GM21447 (cell line): ENCODE results near the gene MFSD12.
"Not testable (repeated sequence)": the region's sequence is repeated elsewhere in the genome, so short reads cannot be mapped to it uniquely, and the experiment has no call there.

Experiments
- ATAC-seq: cut with Tn5 transposase; IDR thresholded peaks from one replicate; pipeline ENCODE4 v1.9.1; 2021; ENCODE audit not compliant: unreplicated experiment

MFSD12 gene

DNA sequence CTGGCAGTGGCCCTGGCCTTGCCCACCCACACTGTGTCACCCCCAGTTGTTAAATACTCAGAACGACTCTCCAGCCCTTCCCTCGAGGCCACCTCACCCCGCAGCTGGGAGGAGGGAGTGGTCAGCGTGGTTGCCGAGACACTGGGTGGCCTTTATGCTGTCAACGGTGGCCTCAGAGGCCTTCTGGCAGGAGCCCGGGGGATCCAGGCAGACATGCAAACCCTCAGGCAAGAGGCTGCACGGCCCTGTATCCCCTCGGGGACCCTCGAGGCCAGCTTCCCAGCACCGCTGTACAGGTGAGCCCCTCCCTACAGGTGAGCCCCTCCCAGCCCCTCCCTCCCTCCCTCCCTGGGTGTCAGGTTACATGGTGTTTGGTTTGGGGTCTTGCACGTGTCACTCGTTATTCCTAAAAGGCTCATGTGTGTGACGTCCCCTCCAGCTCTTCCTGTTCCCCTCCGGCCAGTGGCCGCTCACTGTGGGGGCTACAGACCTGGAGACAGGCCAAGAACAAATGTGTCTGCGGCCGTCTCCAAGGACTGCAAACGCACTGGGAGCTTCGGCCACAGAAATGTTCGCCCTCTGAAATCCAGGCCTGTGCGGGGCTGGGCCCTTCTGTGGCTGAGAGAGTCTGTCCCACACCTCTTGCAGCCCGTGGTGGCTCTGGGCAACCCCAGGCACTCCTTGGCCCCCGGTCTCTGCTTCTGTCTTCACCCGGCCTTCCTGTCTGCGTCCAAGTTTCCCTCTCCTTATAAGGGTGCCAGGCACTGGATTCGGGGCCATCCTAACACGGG, 18.2 kb downstream of the MFSD12 start, which contains the start of gene TEKTIP1:
Gene TEKTIP1 (plus strand): TSS at position 210 of the 791 bp plus-strand sequence. CDS start 4 bp downstream, at position 214.
- no peak for ATAC-seq

DNA sequence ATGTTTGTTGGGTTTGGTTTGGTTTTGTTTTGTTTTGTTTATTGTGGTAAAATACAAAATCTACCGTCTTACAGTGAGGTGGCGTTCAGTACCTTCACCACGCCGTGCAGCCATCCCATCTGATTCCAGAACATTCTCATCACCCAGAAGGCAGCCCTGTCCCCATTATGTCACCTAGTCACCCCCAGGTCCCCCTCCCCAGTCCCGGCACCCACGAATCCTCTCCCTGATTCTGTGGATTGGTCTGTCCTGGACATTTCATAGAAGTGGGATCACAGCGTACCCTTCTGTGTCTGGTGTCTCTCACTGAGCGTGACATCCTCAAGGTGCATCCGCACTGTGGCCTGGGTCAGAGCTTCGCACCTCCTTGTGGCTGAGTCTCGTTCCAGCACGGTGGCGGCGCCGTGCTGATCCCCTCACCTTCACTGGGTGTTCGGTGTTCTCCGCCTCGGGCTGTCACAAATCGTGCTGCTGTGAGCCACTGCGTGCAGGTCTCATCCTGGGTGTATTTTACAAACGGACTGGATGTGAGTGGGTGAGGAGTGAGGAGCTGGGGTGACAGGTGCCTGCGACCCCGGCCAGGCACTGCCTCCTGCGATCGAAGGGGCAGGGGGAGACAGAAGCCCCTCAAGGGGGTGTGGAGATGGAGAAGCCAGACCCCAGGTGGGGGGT, 19.0 kb downstream of the MFSD12 start:
- no peak for ATAC-seq

DNA sequence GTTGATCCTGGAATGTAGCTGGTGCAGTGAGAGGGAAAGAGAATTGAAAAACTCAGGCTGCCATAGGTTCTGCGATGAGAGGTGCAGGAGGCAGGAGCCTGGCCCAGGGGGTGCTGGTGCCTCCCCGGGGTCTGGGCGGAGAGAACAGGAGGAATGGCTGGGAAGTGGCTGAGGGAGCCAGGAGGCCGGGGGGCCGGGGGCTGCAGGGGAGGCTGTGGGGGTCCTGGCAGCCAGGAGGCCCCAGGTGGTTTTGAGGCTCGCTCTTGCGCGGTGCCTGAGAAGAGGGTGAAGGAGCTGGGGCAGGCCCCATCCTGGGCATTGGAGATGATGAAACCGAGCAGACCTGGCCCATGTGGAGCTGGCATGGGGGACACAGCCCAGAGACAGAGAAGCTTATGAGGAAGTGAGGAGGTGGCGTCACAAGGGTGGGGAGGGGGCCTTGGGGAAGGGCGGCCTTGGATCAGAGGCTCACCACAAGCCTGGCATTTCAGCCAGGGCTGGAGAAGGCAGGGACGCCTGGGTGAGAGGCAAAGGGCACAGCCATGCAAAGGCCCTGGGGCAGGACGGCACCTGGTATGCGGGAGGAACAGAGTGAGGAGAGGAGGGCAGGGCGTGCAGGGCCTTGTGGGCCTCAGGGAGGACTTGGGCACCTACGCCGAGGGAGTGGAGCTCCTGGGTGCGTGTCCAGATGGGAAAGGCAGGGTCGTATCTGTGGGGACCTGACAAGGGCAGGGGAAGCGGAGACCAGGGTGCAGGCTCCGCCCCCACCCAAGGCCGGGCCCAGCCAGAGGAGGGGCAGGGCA, 19.7 kb downstream of the MFSD12 start:
- no peak for ATAC-seq

DNA sequence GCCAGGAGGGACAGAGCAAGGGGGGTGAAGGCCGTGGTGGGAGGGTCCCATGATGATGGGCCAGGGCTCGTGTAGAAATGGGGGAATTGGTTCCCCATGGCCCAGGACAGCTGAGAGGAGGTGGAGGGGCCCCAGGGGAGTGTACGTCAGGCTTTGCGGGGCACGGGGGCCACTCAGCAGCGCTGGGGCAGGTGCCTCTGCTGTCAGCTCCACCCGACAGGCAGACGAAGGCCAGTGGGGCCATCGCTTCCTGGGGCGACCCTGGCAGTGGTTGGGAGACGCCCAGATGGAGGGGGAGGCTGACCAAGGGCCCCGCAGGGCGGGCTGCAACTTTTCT, 20.3 kb downstream of the MFSD12 start:
- ATAC-seq: no peak

DNA sequence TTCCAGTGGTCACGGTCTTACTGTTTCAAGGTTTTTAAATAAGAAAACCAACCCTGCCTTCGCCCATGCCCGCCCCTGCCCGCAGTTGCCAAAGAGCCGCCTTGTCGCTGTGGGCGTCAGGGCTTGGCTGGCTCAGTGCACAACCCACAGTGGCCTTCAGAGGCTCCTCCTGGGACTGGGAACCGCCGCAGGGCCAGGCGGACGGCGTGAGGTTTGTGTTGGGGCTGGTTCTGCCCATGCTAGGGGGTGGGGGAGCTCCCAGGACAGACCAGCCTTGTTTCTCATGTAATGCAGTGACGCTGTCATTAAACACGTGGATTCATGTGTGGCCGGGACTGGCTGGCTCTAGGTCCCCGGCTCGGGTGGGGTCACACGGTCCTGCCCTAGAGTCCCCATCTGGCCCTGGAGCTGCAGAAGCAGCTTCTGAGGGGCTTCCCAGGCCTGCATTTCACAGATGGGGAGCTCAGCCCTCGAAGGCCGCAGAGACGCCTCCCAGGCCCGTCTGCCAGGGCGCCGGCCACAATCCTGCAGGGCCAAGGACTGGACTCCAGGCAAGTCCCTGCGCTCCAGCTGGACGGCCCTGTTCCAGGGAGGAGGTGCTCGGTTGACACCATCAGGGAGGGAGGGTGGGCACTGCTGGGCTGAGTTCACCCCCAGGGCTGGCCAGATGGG, 20.8 kb downstream of the MFSD12 start:
- no peak for ATAC-seq

DNA sequence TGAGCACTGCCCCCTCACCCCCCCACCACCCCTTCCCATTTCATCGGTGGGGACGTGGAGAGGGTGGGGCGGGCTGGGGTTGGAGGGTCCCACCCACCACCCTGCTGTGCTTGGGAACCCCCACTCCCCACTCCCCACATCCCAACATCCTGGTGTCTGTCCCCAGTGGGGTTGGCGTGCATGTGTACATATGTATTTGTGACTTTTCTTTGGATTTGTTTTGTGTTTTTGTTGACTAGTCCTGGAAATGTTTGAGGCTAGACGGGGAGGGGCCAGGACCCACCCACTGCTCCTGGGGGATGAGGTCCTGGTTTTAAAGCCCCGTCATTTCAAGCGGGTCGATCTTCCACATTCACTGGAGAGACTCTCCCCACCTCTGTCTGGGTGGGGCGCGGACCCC, 21.4 kb downstream of the MFSD12 start:
- ATAC-seq: no peak

DNA sequence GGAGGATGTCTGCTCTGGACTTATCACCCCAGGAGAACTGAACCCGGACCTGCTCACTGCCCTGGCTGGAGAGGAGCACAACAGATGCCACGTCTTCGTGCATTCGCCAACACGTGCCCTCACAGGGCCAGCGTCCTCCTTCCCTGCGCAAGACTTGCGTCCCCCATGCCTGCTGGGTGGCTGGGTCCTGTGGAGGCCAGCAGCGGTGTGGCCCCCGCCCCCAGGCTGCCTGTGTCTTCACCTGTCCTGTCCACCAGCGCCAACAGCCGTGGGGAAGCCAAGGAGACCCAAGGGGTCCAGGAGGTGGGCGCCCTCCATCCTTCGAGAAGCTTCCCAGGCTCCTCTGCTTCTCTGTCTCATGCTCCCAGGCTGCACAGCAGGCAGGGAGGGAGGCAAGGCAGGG, 21.8 kb downstream of the MFSD12 start:
- ATAC-seq: no peak

DNA sequence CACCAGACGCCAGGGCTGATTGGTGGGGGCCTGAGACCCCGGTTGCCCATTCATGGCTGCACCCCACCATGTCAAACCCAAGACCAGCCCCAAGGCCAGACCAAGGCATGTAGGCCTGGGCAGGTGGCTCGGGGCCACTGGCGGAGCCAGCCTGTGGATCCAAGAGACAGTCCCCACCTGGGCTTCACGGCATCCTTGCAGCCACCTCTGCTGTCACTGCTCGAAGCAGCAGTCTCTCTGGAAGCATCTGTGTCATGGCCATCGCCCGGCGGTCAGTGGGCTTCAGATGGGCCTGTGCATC, 22.2 kb downstream of the MFSD12 start:
- ATAC-seq: no peak

DNA sequence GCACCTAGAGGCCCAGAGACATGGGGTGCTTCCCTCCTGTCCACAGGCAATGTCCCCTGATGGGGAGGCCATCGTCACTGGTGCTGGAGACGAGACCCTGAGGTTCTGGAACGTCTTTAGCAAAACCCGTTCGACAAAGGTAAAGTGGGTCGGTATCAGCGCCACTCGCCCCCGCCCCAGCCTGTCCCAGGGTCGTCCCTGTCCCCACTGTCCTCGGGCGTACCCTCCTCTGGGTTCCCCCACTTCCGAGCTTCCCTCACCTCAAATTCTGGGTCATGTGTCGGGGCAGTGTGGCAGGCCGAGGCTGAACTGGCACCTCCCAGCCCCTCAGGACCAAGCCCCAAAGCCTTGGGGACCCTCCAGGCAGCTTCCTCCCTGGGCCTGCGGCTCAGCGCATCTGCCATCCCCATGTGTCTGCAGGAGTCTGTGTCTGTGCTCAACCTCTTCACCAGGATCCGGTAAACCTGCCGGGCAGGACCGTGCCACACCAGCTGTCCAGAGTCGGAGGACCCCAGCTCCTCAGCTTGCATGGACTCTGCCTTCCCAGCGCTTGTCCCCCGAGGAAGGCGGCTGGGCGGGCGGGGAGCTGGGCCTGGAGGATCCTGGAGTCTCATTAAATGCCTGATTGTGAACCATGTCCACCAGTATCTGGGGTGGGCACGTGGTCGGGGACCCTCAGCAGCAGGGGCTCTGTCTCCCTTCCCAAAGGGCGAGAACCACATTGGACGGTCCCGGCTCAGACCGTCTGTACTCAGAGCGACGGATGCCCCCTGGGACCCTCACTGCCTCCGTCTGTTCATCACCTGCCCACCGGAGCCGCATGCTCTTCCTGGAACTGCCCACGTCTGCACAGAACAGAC, 22.8 kb downstream of the MFSD12 start:
- ATAC-seq: no peak

DNA sequence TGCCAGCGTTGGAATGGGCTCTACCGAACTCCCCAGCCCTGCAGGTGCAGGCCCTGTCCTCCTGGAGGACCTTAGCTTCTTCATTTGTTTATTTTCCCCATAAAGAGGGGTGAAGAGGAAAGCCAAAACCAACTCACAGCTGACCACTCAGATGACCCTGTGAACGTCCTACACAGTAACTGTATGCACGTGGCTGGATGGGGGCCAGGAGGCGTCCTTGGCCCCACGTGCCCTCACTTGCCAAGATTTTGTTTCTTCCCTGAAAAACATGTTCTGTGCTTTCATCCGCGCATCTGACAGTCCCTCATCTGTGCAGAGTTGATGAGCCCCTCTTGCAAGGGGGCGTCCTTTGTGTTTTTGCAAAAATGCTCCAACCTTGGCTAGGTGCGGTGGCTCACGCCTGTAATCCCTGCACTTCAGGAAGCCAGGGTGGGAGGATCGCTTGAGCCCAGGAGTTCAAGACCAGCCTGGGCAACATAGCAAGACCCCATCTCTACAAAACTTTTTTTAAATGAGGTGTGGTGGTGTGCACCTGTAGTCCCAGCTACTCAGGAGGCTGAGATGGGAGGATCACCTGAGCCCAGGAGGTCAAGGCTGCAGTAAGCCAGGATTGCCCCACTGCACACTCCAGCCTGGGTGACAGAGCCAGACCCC, 23.7 kb downstream of the MFSD12 start:
- no peak for ATAC-seq

DNA sequence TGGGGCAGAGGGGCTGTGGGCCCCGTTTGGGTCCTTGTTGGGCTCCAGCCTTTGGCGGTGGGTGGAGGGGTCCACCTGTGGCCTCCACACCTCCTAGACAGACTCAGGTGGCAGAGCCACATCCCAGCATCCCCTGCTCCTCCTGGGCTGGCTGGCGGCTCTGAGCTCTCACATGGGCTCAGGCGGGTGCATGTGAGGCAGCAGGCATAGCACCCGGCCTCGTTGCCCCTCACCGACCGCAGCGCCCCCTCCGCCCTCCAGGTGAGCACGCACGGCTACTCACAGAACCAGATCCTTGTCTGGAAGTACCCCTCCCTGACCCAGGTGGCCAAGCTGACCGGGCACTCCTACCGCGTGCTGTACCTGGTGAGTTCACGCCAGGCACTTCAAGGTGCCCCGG, 24.4 kb downstream of the MFSD12 start:
- ATAC-seq: no peak

DNA sequence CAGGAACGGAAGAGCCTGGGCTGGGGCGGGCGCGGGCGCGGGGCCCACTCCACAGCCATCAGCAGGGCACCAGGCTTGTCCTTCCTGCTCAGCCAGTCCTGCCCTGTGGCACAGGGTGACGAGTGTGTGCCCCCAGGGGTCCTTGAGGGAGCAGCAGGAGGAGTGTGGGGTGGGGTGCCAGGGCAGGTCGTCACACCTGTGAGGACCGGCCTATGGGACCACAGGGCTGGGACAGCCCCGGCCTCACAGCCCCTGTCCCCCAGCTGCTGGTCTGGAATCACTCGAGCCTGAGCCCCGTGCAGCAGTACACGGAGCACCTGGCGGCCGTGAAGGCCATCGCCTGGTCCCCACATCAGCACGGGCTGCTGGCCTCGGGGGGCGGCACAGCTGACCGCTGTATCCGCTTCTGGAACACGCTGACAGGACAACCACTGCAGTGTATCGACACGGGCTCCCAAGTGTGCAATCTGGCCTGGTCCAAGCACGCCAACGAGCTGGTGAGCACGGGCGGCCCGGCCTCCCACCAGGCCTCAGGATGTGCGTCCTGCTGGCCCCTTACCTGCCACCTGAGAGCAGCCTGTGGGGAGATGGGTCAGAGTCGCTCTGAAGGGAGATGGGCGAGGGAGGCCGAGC, 25.1 kb downstream of the MFSD12 start:
- no peak for ATAC-seq

DNA sequence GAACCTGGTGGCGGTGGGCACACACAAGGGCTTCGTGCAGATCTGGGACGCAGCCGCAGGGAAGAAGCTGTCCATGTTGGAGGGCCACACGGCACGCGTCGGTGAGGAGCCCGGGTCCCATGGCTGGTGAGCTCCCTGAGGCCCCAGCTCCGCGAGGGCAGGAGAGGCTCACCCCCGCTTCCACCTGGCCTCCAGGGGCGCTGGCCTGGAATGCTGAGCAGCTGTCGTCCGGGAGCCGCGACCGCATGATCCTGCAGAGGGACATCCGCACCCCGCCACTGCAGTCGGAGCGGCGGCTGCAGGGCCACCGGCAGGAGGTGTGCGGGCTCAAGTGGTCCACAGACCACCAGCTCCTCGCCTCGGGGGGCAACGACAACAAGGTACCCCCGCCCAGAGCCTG, 25.7 kb downstream of the MFSD12 start:
- ATAC-seq: no peak

DNA sequence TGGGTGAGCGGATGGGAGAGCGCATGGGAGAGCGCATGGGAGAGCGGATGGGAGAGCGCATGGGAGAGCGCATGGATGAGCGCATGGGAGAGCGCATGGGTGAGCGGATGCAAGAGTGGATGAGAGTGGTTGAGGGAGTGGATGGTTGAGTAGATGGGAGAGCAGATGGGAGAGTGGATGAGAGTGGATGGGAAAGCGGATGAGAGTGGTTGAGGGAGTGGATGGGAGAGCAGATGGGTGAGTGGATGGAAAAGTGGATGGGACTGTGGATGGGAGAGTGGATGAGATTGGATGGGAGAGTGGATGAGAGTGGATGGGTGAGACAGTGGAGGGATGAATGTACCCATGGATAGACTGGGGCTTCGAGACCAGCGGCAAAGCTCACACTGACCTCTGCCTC, 27.0 kb downstream of the MFSD12 start:
- no peak for ATAC-seq

DNA sequence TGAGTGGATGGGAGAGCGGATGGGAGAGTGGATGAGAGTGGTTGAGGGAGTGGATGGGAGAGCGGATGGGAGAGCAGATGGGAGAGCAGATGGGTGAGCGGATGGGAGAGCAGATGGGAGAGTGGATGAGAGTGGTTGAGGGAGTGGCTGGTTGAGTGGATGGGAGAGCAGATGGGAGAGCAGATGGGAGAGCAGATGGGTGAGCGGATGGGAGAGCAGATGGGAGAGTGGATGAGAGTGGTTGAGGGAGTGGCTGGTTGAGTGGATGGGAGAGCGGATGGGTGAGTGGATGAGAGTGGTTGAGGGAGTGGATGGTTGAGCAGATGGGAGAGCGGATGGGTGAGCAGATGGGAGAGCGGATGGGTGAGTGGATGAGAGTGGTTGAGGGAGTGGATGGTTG, 28.1 kb downstream of the MFSD12 start:
- not testable (repeated sequence) for ATAC-seq

DNA sequence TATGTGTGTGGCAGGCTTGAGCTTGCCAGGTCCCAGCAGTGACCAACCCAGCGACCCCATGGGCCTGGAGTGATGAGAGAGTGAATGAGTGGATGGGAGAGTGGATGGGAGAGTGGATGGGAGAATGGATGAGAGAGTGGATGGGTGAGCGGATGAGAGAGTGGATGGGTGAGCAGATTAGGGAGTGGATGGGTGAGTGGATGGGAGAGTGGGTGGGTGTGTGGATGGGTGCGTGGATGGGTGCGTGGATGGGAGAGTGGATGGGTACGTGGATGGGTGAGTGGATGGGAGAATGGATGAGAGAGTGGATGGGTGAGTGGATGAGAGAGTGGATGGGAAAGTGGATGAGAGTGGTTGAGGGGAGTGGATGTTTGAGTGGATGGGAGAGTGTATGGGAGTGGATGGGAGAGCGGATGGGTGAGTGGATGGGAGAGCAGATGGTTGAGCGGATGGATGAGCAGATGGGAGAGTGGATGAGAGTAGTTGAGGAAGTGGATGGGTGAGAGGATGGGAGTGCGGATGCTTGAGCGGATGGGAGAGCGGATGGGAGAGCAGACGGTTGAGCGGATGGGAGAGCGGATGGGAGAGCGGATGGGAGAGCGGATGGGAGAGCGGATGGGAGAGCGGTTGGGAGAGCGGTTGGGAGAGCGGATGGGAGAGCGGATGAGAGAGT, 28.7 kb downstream of the MFSD12 start:
- ATAC-seq: no peak

DNA sequence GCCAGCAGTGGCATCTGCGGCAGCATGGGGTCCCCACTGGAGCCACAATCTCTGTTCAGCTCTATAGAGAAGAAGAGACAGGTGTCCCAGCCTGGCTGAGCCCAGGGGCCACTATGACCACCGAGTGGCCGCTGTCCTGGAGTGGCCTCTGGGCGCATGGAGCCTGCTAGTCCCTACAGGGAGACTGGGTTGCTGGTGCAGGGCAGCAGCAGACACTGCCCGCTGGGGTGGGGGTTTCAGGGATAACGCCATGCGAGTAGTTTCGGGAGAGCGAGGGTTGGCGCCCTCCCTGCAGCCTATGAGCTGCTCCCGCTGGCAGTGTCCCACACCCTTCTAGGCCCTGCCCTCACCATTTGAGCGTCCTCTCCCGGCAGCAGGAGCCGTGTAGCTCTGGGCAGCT, 29.3 kb downstream of the MFSD12 start:
- ATAC-seq: no peak

DNA sequence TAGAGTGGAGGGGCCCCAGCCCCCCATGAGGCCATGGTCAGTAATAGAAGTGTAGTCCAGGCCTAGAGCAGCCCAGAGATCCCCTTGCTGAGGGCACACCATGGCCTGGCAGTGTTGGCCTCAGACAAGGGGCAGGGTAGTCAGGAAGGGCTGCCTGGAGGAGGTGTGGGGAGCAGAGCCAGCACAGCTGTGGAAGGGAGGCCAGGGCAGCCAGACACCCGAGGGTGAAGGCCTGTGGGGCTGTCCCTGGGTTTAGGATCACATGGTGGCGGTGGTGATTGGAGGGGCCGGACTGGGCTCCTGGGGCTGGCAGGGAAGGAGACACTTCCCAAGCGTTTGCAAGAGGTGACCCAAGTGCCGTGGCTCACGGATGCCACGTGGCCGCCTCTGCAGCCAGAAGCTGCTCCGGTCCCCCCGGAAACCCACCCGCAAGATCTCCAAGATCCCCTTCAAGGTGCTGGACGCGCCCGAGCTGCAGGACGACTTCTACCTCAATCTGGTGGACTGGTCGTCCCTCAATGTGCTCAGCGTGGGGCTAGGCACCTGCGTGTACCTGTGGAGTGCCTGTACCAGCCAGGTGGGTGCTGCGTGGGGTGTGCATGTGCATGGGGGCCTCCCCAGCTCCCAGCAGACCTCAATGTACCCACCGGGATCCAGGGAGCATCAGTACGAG, 30.0 kb downstream of the MFSD12 start:
- ATAC-seq: no peak
